GM12878 (cell line): ENCODE data around the gene F8A1. TPM values are rescaled to one million over a fixed set of nuclear protein-coding genes. Genes with fewer than 3 reads are reported as not detected.

ENCODE experiments used
- ATAC-seq: fragments of 200-7000 bp; cut with Tn5 transposase; 3 replicates; pipeline ENCODE4 v1.9.1; 2020; ENCODE audit warnings: mild to moderate bottlenecking, moderate library complexity
- BruUV-seq: library from RNA; stranded (reverse); fragments of 400-500 nt; replicated peaks from 2 replicates; lab custom pipeline; 2021; lab: Mats Ljungman, UMichigan
- CTCF ChIA-PET: fragments of 300-600 bp; sonication (Branson Sonifier 250); formaldehyde crosslinking; extraction: SDS; loops from one replicate; lab custom pipeline; 2021; ENCODE audit warnings: inconsistent platforms; lab: Yijun Ruan, JAX
- POLR2A ChIA-PET: fragments of 350-600 bp; formaldehyde crosslinking; extraction: SDS; loops from one replicate; lab custom pipeline; 2021; ENCODE audit warnings: inconsistent platforms; lab: Charles Lee
- RAD21 ChIA-PET: fragments of 300-600 bp; sonication (Branson Sonifier 250); formaldehyde crosslinking; loops from one replicate; lab custom pipeline; 2023; ENCODE audit warnings: antibody characterized with exemption; ENCODE audit not compliant: unreplicated experiment; lab: Charles Lee
- SMC1A ChIA-PET: fragments of 300-600 bp; sonication (Branson Sonifier 250); formaldehyde crosslinking; loops from one replicate; lab custom pipeline; 2023; ENCODE audit not compliant: unreplicated experiment, uncharacterized antibody; lab: Charles Lee
- DNase-seq: peaks from one replicate; pipeline ENCODE4 v3.0.0-alpha.2; 2011; ENCODE audit warnings: low read depth, low spot score
- FAIRE-seq: peaks from 3 replicates; lab custom pipeline; 2011; peaks lifted over from hg19 to GRCh38; lab: Jason Lieb, UNC
- H2AFZ ChIP-seq: 2 replicates; pipeline ENCODE4 v1.6.0; 2011; ENCODE audit warnings: low read depth, low read length, control low read depth; ENCODE audit not compliant: control insufficient read depth
- H3K27ac ChIP-seq: 2 replicates; pipeline ENCODE4 v1.5.1; 2011; ENCODE audit warnings: control low read depth; ENCODE audit not compliant: control insufficient read depth, insufficient read depth
- H3K27me3 ChIP-seq, 2 experiments: replicated peaks in 1 of 2; 2 replicates each; pipeline versions ENCODE4 v1.6.0 to v1.6.1; 2011; ENCODE audit warnings: low read length in 1 of 2; ENCODE audit not compliant: control insufficient read depth in 2 of 2, insufficient read depth in 2 of 2
- H3K36me3 ChIP-seq, 2 experiments: 2 replicates each; pipeline ENCODE4 v1.5.1; 2011; ENCODE audit warnings: low read length in 1 of 2; ENCODE audit not compliant: control insufficient read depth in 2 of 2, insufficient read depth in 2 of 2
- H3K4me1 ChIP-seq: 2 replicates; pipeline ENCODE4 v1.6.1; 2011; ENCODE audit warnings: mild to moderate bottlenecking, low read length, moderate library complexity, mixed read lengths; ENCODE audit not compliant: control insufficient read depth, insufficient read depth
- H3K4me2 ChIP-seq: 2 replicates; pipeline ENCODE4 v1.6.0; 2011; ENCODE audit warnings: control low read depth; ENCODE audit not compliant: control insufficient read depth, insufficient read depth
- H3K4me3 ChIP-seq: fragments of 200-600 bp; sonication (generic); 2 replicates; pipeline ENCODE4 v1.5.1; 2016
- H3K79me2 ChIP-seq: 2 replicates; pipeline ENCODE4 v1.6.0; 2011; ENCODE audit warnings: low read length; ENCODE audit not compliant: control insufficient read depth, insufficient read depth
- H3K9ac ChIP-seq: 2 replicates; pipeline ENCODE4 v1.8.0; 2011; ENCODE audit warnings: low read length, control low read depth, mixed read lengths; ENCODE audit not compliant: control insufficient read depth, insufficient read depth
- H3K9me3 ChIP-seq: replicated peaks from 3 replicates; pipeline ENCODE4 v1.5.1; 2011; ENCODE audit warnings: mild to moderate bottlenecking, low read length; ENCODE audit not compliant: control insufficient read depth, insufficient read depth
- H4K20me1 ChIP-seq: 2 replicates; pipeline ENCODE4 v1.6.0; 2011; ENCODE audit not compliant: control insufficient read depth, insufficient read depth
- CBFB ChIP-seq: IDR thresholded peaks from 2 replicates; pipeline ENCODE4 v1.6.1; 2016; ENCODE audit warnings: antibody characterized with exemption, low read depth
- JUNB ChIP-seq: IDR thresholded peaks from 2 replicates; pipeline ENCODE4 v1.6.1; 2016; ENCODE audit warnings: antibody characterized with exemption, mild to moderate bottlenecking
- MTA2 ChIP-seq: fragments of 450-650 bp; IDR thresholded peaks from 2 replicates; pipeline ENCODE4 v1.6.1; 2016; ENCODE audit warnings: low read depth, mild to moderate bottlenecking, moderate library complexity
- RUNX3 ChIP-seq: IDR thresholded peaks from 2 replicates; pipeline ENCODE4 v1.6.1; 2012; ENCODE audit warnings: low read length, inconsistent platforms
- SMAD1 ChIP-seq: fragments of 450-650 bp; IDR thresholded peaks from 2 replicates; pipeline ENCODE4 v1.6.1; 2018; ENCODE audit warnings: mild to moderate bottlenecking, low read depth; ENCODE audit not compliant: partially characterized antibody
- TCF3 ChIP-seq: IDR thresholded peaks from 2 replicates; pipeline ENCODE4 v1.6.1; 2012; ENCODE audit warnings: low read depth, mild to moderate bottlenecking, low read length, borderline replicate concordance; ENCODE audit not compliant: insufficient read depth
- WGBS: methylation state at CpG from one replicate; pipeline ENCODE4 v1.1.6; 2016; ENCODE audit warnings: low lambda C conversion rate; ENCODE audit not compliant: insufficient replicate concordance, insufficient coverage; ENCODE audit errors: missing lambda C conversion rate; 5-methylcytosine and 5-hydroxymethylcytosine counted together
- in situ Hi-C: fragments of 300-500 bp; cut with MboI; formaldehyde crosslinking; loops from 9 replicates; pipeline ENCODE4 v1.14.3; 2018; ENCODE audit warnings: mixed read lengths
- intact Hi-C: fragments of 100-400 bp; cut with micrococcal nuclease; formaldehyde crosslinking; loops from one replicate; pipeline ENCODE4 v1.14.2; 2022; ENCODE audit not compliant: unreplicated experiment
- polyA plus RNA-seq, 11 experiments: library from polyadenylated mRNA; depleted of rRNA in 4 of 11; unstranded in 6 of 11; stranded (reverse) in 5 of 11; fragments of >200 nt; fragmentation: Nextera tagmentation in 4 of 11; fragmentation: Illumina TruSeq in 1 of 11; extraction: Ambion mirVana in 4 of 11; extraction: Trizol in 1 of 11; gene quantifications; 1 replicate in 1 of 11; 2 replicates in 10 of 11; pipeline versions ENCODE4 v1.2.1 to v1.2.3, GENCODE V29; 2011 to 2016; ENCODE audit warnings: inconsistent platforms in 2 of 11, missing spikeins in 2 of 11, low read depth in 1 of 11
- total RNA-seq, 4 experiments: library from RNA; depleted of rRNA in 3 of 4; stranded (reverse); fragments of >200 nt in 3 of 4; fragmentation: Illumina TruSeq in 1 of 4; extraction: Trizol in 1 of 4; gene quantifications; 2 replicates each; pipeline versions ENCODE4 v1.2.1 to v1.2.3, GENCODE V29; 2013 to 2021
- TF ChIP-seq, protein P1 (sequence below): fragments of 450-650 bp; IDR thresholded peaks from 2 replicates; pipeline ENCODE4 v1.6.1; 2016; ENCODE audit warnings: mild to moderate bottlenecking
- TF ChIP-seq, protein P2 (sequence below): IDR thresholded peaks from 2 replicates; pipeline ENCODE4 v1.6.1; 2012; ENCODE audit warnings: low read depth, low read length, improper control_type of control experiment

The F8A1 gene
- total and polyA plus RNA-seq, 10 of the 15 experiments (the other 5 are each of a cell fraction or from before 2014, with no cell fraction given), result 7.0 to 76.4 (median 16.0) TPM

DNA sequence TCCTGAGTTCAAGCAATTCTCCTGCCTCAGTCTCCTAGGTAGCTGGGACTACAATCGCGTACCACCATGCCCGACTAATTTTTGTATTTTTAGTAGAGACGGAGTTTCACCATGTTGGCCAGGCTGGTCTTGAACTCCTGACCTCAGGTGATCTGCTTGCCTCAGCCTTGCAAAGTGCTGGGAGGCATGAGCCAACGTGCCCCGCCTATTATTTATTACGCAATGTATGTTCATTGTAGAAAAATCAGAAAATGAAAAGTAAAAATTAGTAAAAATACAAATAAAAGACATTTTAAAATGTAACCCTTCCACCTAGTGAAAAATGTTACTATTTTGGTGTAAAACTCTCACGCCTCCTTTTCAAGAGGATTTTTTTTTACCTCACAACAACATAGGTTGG is 14.2 kb downstream of the F8A1 start:
- Histone ChIP-seq H3K4me3 (no peak overlapping the region), H3K4me2 (no peak overlapping the region), H3K79me2 (no peaks in the 10 kb centered on the region), H3K27me3 (no peaks in the 10 kb centered on the region), H3K27ac (no peak overlapping the region), H3K9ac (no peak overlapping the region), H3K4me1 (no peaks in the 10 kb centered on the region), H4K20me1 (no peaks in the 10 kb centered on the region), H2AFZ (no peak overlapping the region), H3K36me3 (no peaks in the 10 kb centered on the region), H3K9me3 (no peaks in the 10 kb centered on the region)
- DNase-seq, result no peak
- RAD21 ChIA-PET, result no interaction called here
- TF ChIP-seq CBFB, result no peak
- TF ChIP-seq TCF3, result no peak
- ATAC-seq, result no peak
- in situ Hi-C loops (no loop called here), intact Hi-C loops (no loop called here)
- SMC1A ChIA-PET, result interaction anchor here (1.5 kb wide), 1 partner anchor 17 kb away, joined by 4 read pairs; no protein-coding TSS in a partner anchor
- POLR2A ChIA-PET, result no interaction called here
- BruUV-seq, result no TSS peak
- 67% methylated on average over 8 of the region's 8 CpGs for WGBS
- CTCF ChIA-PET, result interaction anchor here (1.4 to 1.5 kb wide), 2 partner anchors 9 to 17 kb away, joined by 3 to 4 read pairs; no protein-coding TSS in a partner anchor
- no peak for FAIRE-seq

DNA sequence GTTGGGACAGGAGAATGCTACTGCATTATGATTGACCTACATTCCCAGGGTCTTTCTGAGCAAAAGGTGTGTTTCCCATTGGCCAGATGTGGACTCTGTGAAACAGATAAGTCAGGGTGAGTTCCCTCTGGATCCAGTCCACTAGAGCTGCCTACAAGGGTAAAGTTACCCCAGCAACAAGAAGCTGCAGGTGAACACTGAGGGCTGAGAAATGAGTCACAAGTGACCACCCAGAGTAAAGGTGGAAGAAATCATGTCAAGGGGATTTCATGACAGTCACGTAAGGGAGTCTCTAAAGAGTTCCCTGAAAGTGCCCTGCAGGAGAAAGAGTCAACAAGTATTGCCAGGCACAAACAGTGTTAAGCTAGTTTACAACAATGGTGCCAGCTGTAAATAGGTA is 16.3 kb downstream of the F8A1 start:
- CTCF ChIA-PET, result interaction anchor here (1.3 kb wide), 1 partner anchor 15 kb away, joined by 10 read pairs; no protein-coding TSS in a partner anchor
- Histone ChIP-seq H4K20me1 (no peaks in the 10 kb centered on the region), H3K9ac (no peak overlapping the region), H3K36me3 (no peaks in the 10 kb centered on the region), H3K79me2 (no peaks in the 10 kb centered on the region), H3K27me3 (no peaks in the 10 kb centered on the region), H3K4me3 (no peak overlapping the region), H3K9me3 (no peaks in the 10 kb centered on the region), H2AFZ (no peak overlapping the region), H3K4me1 (no peaks in the 10 kb centered on the region), H3K27ac (no peak overlapping the region), H3K4me2 (no peak overlapping the region)
- SMC1A ChIA-PET, result interaction anchor here (1.4 kb wide), 1 partner anchor 9 kb away, joined by 4 read pairs; no protein-coding TSS in a partner anchor
- no TSS peak for BruUV-seq
- TF ChIP-seq, protein P1, sequence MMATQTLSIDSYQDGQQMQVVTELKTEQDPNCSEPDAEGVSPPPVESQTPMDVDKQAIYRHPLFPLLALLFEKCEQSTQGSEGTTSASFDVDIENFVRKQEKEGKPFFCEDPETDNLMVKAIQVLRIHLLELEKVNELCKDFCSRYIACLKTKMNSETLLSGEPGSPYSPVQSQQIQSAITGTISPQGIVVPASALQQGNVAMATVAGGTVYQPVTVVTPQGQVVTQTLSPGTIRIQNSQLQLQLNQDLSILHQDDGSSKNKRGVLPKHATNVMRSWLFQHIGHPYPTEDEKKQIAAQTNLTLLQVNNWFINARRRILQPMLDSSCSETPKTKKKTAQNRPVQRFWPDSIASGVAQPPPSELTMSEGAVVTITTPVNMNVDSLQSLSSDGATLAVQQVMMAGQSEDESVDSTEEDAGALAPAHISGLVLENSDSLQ, result no peak
- TF ChIP-seq SMAD1 (no peak), JUNB (peak; percentile 34), RUNX3 (peak; percentile 13; the same call in 1 of the 2 replicates), MTA2 (no peak)
- TF ChIP-seq, protein P2, sequence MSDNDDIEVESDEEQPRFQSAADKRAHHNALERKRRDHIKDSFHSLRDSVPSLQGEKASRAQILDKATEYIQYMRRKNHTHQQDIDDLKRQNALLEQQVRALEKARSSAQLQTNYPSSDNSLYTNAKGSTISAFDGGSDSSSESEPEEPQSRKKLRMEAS, result no peak
- POLR2A ChIA-PET, result interaction anchor here (1.7 kb wide), 1 partner anchor 74 kb away, joined by 4 read pairs; no protein-coding TSS in a partner anchor
- 0% methylated on average over 1 of the region's 1 CpG for WGBS
- no peak for DNase-seq
- intact Hi-C loops (no loop called here), in situ Hi-C loops (no loop called here)
- ATAC-seq, result peak; percentile 85
- no peak for FAIRE-seq
- RAD21 ChIA-PET, result interaction anchor here (2.0 kb wide), 1 partner anchor 15 kb away, joined by 7 read pairs; no protein-coding TSS in a partner anchor
